NK-92 (cell line): ENCODE data around the gene SHCBP1L.

Experiments used
- DNase-seq: peaks from one replicate; lab custom pipeline; 2025; ENCODE audit not compliant: unreplicated experiment; lab: John Stamatoyannopoulos, UW

Gene SHCBP1L

DNA sequence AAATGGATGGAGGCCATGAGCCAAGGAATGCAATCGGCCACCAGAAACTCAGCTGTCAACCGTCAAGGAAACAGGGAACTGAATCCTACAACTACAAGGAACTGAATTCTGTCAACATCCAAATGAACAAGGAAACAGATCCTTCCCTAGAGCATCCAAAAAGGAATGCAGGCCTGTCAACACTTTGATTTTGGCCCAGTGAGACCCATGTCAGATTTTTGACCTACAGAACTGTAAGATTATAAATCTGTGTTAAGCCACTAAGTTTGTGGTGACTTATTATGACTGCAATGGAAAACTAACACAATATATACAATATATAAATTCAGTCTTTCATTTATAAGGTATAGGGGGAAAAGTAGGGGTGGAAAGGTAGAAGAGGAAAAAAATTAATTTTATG, 55.3 kb downstream of the SHCBP1L start:
- DNase-seq = no peak

DNA sequence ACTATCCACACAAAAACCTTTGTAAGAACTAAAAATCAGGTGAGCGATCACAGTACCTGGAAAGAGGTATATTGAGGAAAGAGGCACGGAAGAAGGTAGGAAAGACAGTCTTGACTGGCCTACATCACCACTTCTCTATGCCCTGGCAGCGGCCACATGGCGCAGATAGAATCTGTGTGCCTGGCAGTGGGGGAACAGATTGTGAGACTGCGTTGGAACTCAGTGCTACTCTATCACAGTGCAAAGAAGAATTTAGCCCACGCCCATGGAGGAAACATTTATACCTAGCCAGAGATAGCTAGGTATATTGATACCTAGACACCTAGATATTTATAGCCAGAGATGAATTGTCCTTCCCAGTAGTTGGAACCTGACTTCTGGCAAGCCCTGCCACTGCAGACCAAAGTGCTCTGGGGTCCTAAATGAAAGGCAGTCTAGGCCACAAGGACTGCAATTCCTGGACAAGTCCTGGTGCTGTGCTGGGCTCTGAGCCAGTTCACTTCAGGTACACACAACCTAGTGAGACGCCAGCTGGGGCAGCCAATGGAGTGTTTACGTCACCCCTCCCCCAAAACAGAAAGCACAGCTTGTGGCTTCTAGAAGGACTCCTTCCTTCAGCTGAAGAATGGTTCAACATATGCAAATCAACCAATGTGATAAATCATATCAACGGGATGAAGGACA, 61.9 kb downstream of the SHCBP1L start:
- DNase-seq = no peak

DNA sequence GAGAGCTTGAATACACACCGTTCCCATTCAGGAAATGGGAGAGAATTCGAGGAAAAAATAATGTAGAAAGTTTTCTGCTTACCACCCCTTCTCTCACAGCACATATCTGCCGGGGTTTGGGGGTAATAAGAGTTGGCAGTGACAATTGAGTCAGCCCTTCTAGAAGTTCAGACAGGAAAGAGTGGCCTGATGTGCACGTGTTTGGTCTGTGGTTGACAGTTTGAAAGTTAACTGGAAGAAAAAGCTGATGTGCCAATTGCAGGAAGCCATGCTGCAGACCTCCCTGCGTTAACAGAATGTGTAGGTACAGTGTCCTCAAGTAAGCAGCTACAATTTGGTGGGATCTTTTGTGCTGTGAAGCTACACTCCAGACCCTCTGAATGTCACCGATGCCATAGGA, 63.0 kb downstream of the SHCBP1L start:
- DNase-seq = no peak

DNA sequence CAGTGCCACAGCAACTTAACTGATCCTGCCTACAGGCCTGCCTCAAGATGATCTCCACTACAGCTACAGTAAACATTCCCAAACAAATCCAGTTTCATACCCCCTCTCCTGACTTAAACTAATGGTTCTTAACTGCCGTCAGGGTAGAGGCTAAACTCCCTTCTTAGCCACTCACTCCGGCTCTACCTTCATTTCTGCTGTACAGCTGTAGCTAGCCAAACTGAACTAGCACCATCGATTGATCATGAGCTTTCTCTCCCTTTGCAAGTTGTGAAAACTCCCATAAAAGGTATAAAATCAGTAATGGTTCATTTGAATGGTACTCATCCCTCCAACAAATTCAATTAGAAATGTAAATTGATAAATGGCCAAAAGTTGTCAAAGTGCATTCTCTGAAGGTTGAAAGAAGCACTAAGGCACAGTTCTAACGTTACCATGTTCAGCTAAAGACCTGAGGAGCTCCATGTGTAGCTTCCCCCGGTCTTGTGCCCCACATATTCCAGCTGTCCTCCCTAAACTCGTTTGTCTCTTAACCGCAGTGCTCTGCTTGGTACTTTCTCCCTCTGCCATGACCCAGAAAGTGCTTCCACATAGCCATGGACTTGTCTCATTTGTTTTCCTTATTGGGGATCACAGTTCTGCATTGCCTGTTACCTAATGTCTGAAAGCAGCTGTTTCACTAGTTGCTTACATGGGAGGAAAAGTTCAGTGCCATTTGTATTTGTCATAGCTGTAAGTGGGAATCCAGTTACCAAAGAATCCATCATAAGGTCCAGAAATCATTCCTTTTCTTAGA, 64.0 kb downstream of the SHCBP1L start:
- no peak for DNase-seq

DNA sequence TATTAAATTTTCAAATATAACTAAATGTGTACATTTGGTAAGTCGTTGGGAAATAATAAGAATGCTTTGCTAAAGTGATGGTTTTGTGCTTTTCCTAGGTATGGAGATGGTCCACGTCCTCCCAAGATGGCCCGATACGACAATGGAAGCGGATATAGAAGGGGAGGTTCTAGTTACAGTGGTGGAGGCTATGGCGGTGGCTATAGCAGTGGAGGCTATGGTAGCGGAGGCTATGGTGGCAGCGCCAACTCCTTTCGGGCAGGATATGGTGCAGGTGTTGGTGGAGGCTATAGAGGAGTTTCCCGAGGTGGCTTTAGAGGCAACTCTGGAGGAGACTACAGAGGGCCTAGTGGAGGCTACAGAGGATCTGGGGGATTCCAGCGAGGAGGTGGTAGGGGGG, 66.0 kb downstream of the SHCBP1L start:
- no peak for DNase-seq

DNA sequence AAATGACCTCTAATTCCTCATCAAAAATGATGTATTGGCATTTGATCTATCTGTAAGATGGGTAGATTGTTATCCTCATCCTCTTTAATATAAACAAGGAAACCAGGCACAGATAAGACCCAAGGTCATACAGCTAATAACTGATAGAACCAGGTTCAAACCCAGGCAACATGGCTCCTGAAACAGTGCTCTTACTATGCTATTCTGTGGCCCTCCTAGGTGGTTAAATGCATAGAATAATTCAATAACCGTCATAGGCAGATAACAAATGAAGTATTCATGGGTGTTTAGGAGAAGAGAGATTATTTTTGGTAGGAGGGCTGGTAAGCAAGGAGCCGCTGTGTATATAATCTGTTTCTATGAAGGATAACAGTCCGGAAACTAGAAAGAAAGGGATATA, 67.4 kb downstream of the SHCBP1L start:
- DNase-seq = no peak

DNA sequence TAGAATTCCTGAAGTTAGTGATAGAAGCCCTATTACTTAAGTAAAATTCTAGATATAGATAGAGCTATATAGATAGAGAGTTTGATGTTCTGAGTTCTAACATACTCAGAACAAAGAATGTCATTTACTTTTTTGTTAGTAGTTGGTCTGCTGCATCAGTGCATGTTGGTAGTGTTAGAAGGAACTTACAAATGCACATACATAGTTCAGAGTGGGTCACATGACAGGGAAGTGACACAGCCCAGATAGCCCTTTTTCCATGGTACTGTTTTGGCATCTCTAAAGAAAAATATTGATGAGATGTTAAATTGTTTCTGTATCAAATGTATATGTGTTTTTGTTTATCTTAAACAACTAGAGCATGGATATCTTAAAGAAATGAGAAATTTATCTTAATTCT, 68.1 kb downstream of the SHCBP1L start:
- DNase-seq = no peak

DNA sequence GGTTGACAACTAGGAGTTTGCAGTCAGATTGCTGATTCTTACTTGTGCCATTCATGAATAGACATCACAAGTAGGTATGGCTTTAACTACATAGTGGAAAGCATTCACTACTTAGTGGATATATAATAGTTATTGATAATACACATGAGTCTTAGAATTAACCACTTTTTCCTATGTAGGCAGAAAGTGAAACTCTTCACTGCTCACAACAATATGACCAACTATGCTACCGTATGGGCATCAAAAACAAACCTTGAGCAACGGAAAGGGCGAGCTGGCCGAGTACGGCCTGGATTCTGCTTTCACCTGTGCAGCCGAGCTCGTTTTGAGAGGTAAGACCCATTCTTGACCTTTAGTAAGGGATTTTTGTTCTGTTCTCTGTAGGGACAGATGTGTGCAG, 75.1 kb downstream of the SHCBP1L start:
- no peak for DNase-seq

DNA sequence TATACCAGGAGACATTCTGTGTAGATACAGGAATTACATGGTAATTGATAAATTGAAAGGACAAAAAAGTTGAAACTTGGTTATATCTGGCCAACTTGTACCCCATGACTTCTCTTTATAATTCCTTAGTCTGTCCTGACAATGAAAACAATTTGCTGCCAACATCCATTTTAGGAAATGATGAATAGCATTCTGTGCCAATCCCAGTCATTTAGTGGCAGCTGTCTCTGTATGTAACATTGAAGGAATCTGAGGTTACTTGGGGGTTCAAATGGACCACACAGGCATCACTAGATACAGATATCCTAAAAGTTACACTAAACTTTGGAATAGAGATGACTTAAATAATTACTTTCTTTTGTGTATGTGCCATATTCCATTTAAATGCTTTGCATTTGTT, 75.6 kb downstream of the SHCBP1L start:
- DNase-seq = no peak

DNA sequence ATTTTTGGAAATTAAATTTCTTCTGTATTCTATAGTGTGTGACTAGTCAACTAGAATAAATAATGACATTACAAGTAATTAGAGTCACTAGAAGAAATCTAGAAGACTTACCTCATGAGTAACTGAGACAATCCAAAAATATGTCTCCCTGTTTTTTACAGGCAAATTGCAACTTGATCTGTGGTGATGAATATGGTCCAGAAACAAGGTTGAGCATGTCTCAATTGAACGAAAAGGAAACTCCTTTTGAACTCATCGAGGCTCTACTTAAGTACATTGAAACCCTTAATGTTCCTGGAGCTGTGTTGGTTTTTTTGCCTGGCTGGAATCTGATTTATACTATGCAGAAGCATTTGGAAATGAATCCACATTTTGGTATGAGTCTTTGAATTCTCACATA, 77.1 kb downstream of the SHCBP1L start:
- DNase-seq = no peak

DNA sequence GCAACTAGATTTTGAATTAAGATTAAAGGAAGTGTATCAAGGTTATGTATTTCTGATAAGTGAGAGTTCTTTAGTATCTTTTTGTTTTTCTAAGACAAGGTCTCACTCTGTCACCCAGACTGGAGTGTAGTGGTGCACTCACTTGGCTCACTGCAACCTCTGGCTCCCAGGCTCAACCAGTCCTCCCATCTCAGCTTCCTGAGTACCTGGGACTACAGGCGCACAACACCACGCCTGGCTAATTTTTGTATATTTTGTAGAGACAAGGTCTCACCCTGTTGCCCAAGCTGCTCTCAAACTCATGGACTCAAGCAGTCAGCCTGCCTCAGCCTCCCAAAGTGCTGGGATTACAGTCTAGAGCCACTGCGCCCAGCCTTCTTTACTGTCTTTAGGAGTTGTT, 80.1 kb downstream of the SHCBP1L start:
- no peak for DNase-seq

DNA sequence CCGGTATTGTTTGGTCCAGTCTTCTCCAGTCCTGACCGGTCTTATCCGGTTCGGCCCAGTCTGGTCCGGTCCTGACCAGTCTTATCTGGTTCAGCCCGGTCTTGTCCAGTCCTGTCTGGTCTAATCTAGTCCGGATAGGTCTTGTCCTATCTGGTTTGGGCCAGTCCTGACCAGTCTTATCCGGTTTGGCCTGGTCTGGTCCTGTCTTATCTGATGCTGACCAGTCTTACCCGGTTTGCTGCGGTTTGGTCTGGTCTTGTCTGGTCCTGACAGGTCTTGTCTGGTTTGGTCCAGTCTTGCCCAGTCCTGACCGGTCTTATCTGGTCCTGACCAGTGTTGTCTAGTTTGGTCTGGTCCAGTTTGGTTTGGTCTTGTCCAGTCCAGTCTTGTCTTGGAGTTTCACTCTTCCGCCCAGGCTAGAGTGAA, 83.7 kb downstream of the SHCBP1L start:
- DNase-seq = no peak

DNA sequence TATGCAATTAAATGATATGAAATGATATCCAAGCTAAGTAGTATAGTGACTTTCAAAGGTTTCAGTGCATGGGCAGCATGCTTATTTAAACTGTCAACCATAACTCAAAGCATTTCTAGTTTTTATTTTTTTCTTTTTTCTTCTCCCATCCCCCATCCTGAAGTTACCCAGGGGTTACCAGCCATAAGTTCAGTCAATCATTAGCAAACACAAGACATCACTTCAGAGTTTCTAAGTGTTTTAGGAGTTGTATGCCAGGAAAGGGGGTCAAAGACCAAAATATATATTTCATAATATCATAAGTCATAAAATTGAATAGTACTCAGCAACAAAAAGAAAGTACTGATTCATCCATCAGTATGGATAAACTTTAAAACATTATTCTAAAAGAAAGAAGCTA, 85.1 kb downstream of the SHCBP1L start:
- DNase-seq = no peak

DNA sequence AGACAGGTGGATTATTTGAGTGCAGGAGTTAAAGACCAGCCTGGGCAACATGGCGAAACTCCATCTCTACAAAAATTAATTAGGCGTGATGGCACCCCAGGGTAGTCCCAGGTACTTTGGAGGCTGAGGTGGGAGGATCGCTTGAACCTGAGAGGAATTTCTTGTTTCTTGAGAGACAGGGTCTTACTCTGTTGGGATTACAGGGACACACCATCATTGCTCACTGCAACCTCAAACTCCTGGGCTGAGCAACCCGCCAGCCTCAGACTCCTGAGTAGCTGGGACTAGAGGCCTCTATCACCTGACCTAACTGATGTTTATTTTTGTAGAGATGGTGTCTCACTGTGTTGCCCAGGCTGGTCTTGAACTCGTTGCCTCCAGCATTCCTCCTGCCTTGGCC, 89.0 kb downstream of the SHCBP1L start:
- no peak for DNase-seq

DNA sequence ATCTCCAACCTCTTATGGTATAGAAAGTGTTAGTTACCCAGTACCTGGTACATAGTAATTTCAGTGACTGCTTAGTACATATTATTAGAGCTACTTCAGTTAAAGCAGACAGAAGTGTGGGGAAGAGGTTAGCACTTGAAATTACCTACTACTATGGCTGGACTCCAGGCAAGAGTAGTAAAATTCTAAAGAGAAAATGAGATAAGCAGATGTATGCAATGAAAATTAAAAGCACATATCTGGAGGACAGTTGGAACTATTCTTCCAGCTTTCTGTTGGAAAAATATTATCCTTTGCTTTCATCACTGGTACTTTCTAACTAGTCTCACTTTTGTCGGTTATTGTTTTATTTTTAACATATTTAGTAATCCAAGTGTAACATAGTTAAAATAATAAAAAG, 90.1 kb downstream of the SHCBP1L start:
- DNase-seq = no peak

DNA sequence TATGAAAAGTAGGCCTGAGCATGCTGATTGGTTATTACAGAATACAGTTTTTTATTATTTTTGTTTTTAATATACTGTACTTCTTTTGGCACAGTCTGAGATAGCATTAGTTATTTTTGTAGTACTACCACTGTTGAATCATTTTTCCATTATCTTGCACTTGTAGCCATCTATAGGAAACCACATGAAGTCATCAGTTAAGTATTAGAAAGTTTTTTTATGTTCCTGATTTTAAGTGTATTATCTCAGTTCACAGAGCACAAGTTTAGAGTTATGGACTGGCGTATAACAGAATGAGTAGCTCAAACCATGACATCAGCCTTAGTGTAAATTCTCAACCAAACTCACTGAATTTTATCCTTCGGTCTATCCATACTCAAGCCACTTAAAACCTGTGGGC, 91.0 kb downstream of the SHCBP1L start:
- no peak for DNase-seq

DNA sequence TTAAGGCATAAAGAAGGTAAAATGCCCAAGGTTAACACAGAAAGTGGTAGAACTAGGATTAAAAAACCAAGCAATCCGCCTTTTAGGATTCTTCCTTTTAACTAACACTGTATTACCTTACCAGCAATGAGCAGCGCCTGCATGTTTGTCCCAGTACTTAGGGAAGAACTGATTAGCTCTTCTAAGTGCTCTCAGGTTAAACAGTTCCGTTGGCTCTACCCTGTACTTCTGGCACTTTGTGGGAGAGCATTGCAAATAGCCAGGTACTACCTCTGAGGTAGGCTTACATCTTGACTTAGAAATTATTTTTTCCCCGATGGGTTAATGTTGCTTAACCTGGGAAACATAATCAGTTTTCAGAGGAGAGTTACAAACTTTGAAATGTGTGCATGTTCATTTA, 92.3 kb downstream of the SHCBP1L start:
- DNase-seq = no peak

DNA sequence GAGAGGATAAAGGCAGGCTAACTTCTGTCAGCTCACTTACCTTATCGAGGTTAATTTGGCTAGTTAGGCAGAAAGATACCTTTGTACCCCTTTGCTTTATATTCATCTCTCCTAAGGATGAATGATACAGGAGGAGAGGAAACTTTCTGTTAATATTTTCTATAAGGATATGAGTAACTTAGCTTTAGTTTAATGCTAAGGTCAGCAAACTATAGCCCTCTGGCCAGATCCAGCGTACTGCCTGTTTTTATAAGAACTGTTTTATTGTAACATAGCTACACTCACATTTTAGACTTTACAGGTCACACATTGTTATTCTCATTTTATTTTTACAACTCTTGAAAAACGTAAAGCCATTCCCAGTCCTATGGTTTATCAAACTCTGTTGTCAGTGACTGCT, 95.8 kb downstream of the SHCBP1L start:
- DNase-seq = no peak

DNA sequence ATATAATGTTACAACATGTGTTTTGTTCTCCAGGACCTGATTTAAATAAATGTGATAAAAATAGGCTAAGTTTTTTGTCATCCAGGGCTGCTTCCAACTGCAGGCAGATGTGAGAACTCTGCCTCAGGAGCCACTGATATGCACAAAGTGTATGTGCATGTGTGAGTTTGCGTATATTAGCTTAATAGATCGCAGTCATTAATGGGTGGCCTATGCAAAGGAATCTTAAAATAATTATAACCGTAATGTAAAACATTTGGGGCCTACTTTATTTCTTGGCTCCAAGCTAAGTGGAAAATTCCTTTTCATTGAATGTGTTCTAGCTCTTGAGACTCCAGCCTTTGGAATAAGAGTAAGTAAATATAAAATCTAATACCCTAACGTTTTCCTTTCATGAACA, 97.1 kb downstream of the SHCBP1L start:
- DNase-seq = no peak

DNA sequence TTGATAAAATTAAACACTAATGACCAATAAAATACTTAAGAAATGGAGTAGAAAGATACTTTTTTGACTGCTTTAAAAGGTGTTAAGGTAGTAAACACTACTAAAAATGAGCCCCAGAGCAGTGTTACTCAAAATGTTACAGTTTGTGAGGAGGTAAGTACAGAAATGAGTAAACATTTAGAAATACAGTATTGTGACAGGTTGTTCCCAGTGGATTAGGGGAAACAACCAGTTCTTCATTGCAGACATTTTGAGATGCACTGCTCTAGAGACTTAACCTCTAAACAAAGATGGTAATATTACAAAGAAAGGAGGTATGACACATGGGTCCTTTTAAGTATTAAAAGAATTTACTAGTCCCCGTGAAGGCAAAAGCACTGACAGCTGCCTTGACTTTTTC, 101.1 kb downstream of the SHCBP1L start:
- DNase-seq = no peak

DNA sequence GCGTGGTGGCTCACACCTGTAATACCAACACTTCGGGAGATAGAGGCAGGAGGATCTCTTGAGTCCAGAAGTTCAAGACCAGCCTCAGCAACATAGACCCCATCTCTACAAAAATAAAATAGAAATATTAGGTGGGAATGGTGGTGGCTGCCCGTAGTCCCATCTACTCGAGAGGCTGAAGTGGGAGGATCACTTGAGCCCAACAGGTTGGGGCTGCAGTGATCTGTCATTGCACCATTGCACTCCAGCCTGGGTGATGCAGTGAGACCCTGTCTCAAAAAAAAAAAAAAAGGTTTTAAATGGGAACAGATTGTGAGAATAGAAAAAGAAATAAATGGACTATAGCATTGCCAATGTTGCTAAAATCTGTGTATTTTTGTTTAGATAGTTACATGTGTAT, 102.6 kb downstream of the SHCBP1L start:
- no peak for DNase-seq
